ENCODE results near the gene DNAH14. TPM values are rescaled to one million over a fixed set of nuclear protein-coding genes. Genes with fewer than 3 reads are reported as not detected.

Gene DNAH14
- total RNA-seq, 1 experiment from 2014 or later: 69.7 TPM

- BruUV-seq (replicated peaks): TSS peak; percentile 16
- no peak for TF ChIP-seq CTCF (IDR thresholded peaks at IDR 0.05; ENCODE audit: unreplicated experiment)
- H3K9me3 Mint-ChIP-seq (ENCODE audit: unreplicated experiment): no peaks in the 10 kb centered on the region
- peak; percentile 44 for DNase-seq (ENCODE audit: unreplicated experiment)
- H3K4me3 Mint-ChIP-seq (ENCODE audit: unreplicated experiment): peak overlapping the region; percentile 75
- intact Hi-C loops (cut with micrococcal nuclease): loop anchor here (5.0 kb wide), 1 partner anchor 38 kb away; no protein-coding TSS in a partner anchor
- ChIA-PET CTCF (interaction anchor here (0.6 to 5.7 kb wide), 17 partner anchors 10 to 1152 kb away, joined by 3 to 48 read pairs (median 4); no protein-coding TSS in a partner anchor), POLR2A (interaction anchor here (0.5 to 11.9 kb wide), 20 partner anchors 9 to 1743 kb away, joined by 3 to 611 read pairs (median 4); partner anchors contain the start of genes H3-3A and TMEM63A)
- H3K27me3 Mint-ChIP-seq (ENCODE audit: insufficient read depth, unreplicated experiment): no peaks in the 10 kb centered on the region
- peaks cover 48% of the 10 kb centered on the region for H3K4me1 Mint-ChIP-seq (ENCODE audit: insufficient read depth, unreplicated experiment)
- H3K36me3 Mint-ChIP-seq (ENCODE audit: insufficient read depth, unreplicated experiment): peaks cover 17% of the 10 kb centered on the region
- peak overlapping the region; percentile 20 for H3K27ac Mint-ChIP-seq (ENCODE audit: low read depth, unreplicated experiment)
These were observed 495.2 kb downstream of the DNAH14 start for GRCh38 chr1:225424562-225425200.

DNA sequence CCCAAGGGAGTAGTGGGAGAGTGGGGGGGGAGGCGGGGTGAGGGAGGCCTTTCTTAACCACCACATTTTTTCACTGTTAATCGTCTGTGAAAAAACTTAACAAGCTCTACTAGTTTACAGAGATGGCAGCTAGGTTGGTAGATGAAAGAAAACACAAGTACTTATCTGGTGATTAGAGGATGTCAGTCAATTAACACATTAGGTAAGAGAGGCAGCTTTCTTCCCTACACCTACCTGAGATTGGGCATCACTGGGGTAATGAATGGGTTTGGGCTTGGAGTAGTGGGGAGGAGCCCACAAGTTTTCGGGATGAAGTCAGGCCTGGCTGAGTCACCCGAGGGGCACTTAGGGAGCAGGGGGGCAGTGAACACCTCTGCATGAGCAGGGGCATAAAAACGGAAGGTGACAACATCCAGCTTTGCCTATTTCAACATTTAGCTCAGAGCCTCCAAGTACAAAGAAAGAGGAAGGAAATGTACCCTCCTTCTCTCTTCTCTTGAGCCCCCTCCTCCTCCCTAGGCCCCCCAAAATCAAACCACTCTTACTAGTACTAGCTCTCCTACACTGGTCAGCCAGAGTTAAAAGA is 495.8 kb downstream of the DNAH14 start:
- DNase-seq (ENCODE audit: unreplicated experiment): peak; percentile 78
- Mint-ChIP-seq H3K9me3 (ENCODE audit: unreplicated experiment) (no peaks in the 10 kb centered on the region), H3K36me3 (ENCODE audit: insufficient read depth, unreplicated experiment) (peaks cover 10% of the 10 kb centered on the region), H3K4me3 (ENCODE audit: unreplicated experiment) (peak overlapping the region; percentile 75), H3K27ac (ENCODE audit: low read depth, unreplicated experiment) (peak overlapping the region; percentile 20), H3K4me1 (ENCODE audit: insufficient read depth, unreplicated experiment) (peaks cover 48% of the 10 kb centered on the region), H3K27me3 (ENCODE audit: insufficient read depth, unreplicated experiment) (no peaks in the 10 kb centered on the region)
- ChIA-PET CTCF (interaction anchor here (0.6 to 5.7 kb wide), 20 partner anchors 11 to 1151 kb away, joined by 3 to 48 read pairs (median 4); no protein-coding TSS in a partner anchor), POLR2A (interaction anchor here (0.6 to 11.9 kb wide), 21 partner anchors 9 to 1743 kb away, joined by 3 to 611 read pairs (median 4); partner anchors contain the start of genes H3-3A, SRP9 and TMEM63A)
- intact Hi-C loops (cut with micrococcal nuclease): loop anchor here (5.0 kb wide), 1 partner anchor 37 kb away; no protein-coding TSS in a partner anchor
- TF ChIP-seq CTCF (IDR thresholded peaks at IDR 0.05; ENCODE audit: unreplicated experiment): no peak
- BruUV-seq (replicated peaks): no TSS peak

GRCh38 chr1:225426395-225427234 is 497.1 kb downstream of the DNAH14 start:
- BruUV-seq (replicated peaks): no TSS peak
- peak overlapping the region; percentile 75 for H3K4me3 Mint-ChIP-seq (ENCODE audit: unreplicated experiment)
- peaks cover 48% of the 10 kb centered on the region for H3K4me1 Mint-ChIP-seq (ENCODE audit: insufficient read depth, unreplicated experiment)
- CTCF ChIA-PET: interaction anchor here (0.5 to 5.7 kb wide), 18 partner anchors 8 to 161 kb away, joined by 3 to 48 read pairs (median 4); no protein-coding TSS in a partner anchor
- POLR2A ChIA-PET: interaction anchor here (0.6 to 11.9 kb wide), 38 partner anchors 10 to 928 kb away, joined by 3 to 611 read pairs (median 4); partner anchors contain the start of genes DNAH14, H3-3A, SRP9 and TMEM63A
- intact Hi-C loops (cut with micrococcal nuclease): loop anchor here (1.0 to 5.0 kb wide), 2 partner anchors 36 to 107 kb away; no protein-coding TSS in a partner anchor
- peak overlapping the region; percentile 20 for H3K27ac Mint-ChIP-seq (ENCODE audit: low read depth, unreplicated experiment)
- H3K27me3 Mint-ChIP-seq (ENCODE audit: insufficient read depth, unreplicated experiment): no peaks in the 10 kb centered on the region
- H3K9me3 Mint-ChIP-seq (ENCODE audit: unreplicated experiment): no peaks in the 10 kb centered on the region
- peak; percentile 66 for DNase-seq (ENCODE audit: unreplicated experiment)
- TF ChIP-seq CTCF (IDR thresholded peaks at IDR 0.05; ENCODE audit: unreplicated experiment): no peak
- H3K36me3 Mint-ChIP-seq (ENCODE audit: insufficient read depth, unreplicated experiment): peaks cover 10% of the 10 kb centered on the region
